K562 (cell line): ENCODE data around the gene DNMT1. TPM values are rescaled to one million over a fixed set of nuclear protein-coding genes. Genes with fewer than 3 reads are reported as not detected.

Experiments
- COPS2 ChIP-seq: fragments of 450-650 bp; conservative IDR thresholded peaks from 2 replicates; pipeline ENCODE4 v1.6.1; 2016; ENCODE audit warnings: mild to moderate bottlenecking, moderate library complexity
- EP300 ChIP-seq: IDR thresholded peaks from 2 replicates; pipeline ENCODE4 v1.6.1; 2012; ENCODE audit warnings: low read length, improper control_type of control experiment
- SNRNP70 ChIP-seq: fragments of 200-400 bp; formaldehyde crosslinking; optimal IDR thresholded peaks from 2 replicates; pipeline ENCODE3; 2017; ENCODE audit warnings: low read depth, low read length
- ZNF764 ChIP-seq: fragments of 250-450 bp; sonication (Bioruptor Pico); IDR thresholded peaks from 2 replicates; pipeline ENCODE4 v1.4.0; 2020; ENCODE audit warnings: low read depth, mild to moderate bottlenecking, moderate library complexity
- polyA plus RNA-seq, 8 experiments: library from polyadenylated mRNA; depleted of rRNA in 4 of 8; stranded (reverse) in 5 of 8; unstranded in 3 of 8; fragments of >200 nt; fragmentation: Nextera tagmentation in 2 of 8; fragmentation: Illumina TruSeq in 1 of 8; extraction: Ambion mirVana in 2 of 8; extraction: Trizol in 1 of 8; gene quantifications; 2 replicates each; pipeline versions ENCODE4 v1.2.1 to v1.2.3, GENCODE V29; 2011 to 2014; ENCODE audit warnings: inconsistent platforms in 1 of 8, missing spikeins in 1 of 8
- total RNA-seq, 7 experiments: library from RNA; depleted of rRNA in 6 of 7; stranded (reverse); fragments of >200 nt in 6 of 7; fragmentation: Illumina TruSeq in 2 of 7; extraction: Trizol in 2 of 7; gene quantifications; 2 replicates each; pipeline versions ENCODE4 v1.2.1 to v1.2.3, GENCODE V29; 2011 to 2021; ENCODE audit warnings: low replicate concordance in 1 of 7
- TF ChIP-seq, protein P1 (sequence below): fragments of 250-450 bp; sonication (Bioruptor Pico); IDR thresholded peaks from 2 replicates; pipeline ENCODE4 v1.4.0; 2020

DNMT1 gene
- total and polyA plus RNA-seq, 9 of the 15 experiments (the other 6 are each of a cell fraction or from before 2014, with no cell fraction given), result 80.1 to 271 (median 121) TPM

DNA sequence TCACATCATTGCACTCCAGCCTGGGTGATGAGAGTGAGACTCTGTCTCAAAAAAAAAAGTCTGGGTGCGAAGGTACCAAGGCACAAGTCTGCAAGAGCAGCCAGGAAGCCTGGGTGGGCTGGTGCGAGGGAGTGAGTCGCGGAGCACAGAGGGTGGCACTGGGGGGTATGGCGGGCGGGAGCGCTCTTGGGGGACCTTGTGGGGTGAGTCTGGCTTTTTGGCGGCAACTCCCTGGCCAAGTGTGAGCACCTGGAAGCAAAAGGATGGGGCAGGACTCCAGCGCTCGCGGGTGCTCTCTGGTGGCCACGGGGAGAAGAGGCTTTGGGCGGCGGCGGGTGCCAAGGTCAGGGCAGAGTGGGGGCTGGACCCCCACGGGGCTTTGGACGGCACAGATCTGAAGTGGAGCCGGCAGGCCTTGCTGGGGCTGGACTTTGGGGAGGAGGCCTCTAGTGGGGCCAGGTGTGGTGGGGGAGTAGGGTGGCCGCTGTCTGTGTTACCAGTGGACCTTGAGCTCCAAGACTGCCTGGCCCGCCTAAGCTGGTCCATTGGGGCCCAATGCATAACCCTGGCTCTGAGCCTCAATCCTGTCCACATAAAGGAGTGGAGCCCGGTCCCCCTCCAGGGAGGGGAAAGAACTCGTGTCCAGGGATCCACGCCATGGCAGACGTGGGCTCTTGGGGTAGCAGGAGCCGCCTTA, 81.7 kb downstream of the DNMT1 start (continued):
- TF ChIP-seq, protein P1, sequence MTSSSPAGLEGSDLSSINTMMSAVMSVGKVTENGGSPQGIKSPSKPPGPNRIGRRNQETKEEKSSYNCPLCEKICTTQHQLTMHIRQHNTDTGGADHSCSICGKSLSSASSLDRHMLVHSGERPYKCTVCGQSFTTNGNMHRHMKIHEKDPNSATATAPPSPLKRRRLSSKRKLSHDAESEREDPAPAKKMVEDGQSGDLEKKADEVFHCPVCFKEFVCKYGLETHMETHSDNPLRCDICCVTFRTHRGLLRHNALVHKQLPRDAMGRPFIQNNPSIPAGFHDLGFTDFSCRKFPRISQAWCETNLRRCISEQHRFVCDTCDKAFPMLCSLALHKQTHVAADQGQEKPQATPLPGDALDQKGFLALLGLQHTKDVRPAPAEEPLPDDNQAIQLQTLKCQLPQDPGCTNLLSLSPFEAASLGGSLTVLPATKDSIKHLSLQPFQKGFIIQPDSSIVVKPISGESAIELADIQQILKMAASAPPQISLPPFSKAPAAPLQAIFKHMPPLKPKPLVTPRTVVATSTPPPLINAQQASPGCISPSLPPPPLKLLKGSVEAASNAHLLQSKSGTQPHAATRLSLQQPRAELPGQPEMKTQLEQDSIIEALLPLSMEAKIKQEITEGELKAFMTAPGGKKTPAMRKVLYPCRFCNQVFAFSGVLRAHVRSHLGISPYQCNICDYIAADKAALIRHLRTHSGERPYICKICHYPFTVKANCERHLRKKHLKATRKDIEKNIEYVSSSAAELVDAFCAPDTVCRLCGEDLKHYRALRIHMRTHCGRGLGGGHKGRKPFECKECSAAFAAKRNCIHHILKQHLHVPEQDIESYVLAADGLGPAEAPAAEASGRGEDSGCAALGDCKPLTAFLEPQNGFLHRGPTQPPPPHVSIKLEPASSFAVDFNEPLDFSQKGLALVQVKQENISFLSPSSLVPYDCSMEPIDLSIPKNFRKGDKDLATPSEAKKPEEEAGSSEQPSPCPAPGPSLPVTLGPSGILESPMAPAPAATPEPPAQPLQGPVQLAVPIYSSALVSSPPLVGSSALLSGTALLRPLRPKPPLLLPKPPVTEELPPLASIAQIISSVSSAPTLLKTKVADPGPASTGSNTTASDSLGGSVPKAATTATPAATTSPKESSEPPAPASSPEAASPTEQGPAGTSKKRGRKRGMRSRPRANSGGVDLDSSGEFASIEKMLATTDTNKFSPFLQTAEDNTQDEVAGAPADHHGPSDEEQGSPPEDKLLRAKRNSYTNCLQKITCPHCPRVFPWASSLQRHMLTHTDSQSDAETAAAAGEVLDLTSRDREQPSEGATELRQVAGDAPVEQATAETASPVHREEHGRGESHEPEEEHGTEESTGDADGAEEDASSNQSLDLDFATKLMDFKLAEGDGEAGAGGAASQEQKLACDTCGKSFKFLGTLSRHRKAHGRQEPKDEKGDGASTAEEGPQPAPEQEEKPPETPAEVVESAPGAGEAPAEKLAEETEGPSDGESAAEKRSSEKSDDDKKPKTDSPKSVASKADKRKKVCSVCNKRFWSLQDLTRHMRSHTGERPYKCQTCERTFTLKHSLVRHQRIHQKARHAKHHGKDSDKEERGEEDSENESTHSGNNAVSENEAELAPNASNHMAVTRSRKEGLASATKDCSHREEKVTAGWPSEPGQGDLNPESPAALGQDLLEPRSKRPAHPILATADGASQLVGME (CRISPR knock-in tag), result no peak
- no peak; the same call in 1 of the 2 replicates for TF ChIP-seq ZNF764 (CRISPR knock-in tag)
- TF ChIP-seq EP300, result no peak
- TF ChIP-seq SNRNP70, result peak; percentile 72
- TF ChIP-seq COPS2, result no peak
